Activated CD8-positive, alpha-beta memory T cell treated with anti-CD3 and anti-CD28 coated beads, Interleukin-2, amount 10 ng/mL, durations not matched to agents 7 days and 5 days (primary cell): Measurements from ENCODE around the gene MADCAM1. TPM values are rescaled to one million over a fixed set of nuclear protein-coding genes. Genes with fewer than 3 reads are reported as not detected.

ENCODE experiments used
- ATAC-seq: fragments of 150-1000 bp; cut with Tn5 transposase; one replicate; pipeline ENCODE4 v1.10.0; 2021; ENCODE audit warnings: moderate library complexity
- CTCF ChIA-PET: fragments of 350-600 bp; sonication (Branson Sonifier 250); formaldehyde crosslinking; loops from one replicate; lab custom pipeline; 2021; ENCODE audit warnings: antibody characterized with exemption; lab: Charles Lee
- DNase-seq: peaks from one replicate; pipeline ENCODE4 v3.0.0-alpha.2; 2020
- H3K27ac Mint-ChIP-seq: one replicate; pipeline ENCODE4 v1.8.0; 2021; ENCODE audit warnings: mild to moderate bottlenecking, mixed read lengths
- H3K27me3 Mint-ChIP-seq: one replicate; pipeline ENCODE4 v1.8.0; 2021; ENCODE audit warnings: mixed read lengths
- H3K36me3 Mint-ChIP-seq: one replicate; pipeline ENCODE4 v1.8.0; 2021; ENCODE audit warnings: mild to moderate bottlenecking, mixed read lengths
- H3K4me1 Mint-ChIP-seq: one replicate; pipeline ENCODE4 v1.8.0; 2021; ENCODE audit warnings: mixed read lengths
- H3K4me3 Mint-ChIP-seq: one replicate; pipeline ENCODE4 v1.8.0; 2021; ENCODE audit warnings: mild to moderate bottlenecking, moderate library complexity, mixed read lengths
- H3K9me3 Mint-ChIP-seq: one replicate; pipeline ENCODE4 v1.8.0; 2022; ENCODE audit warnings: low read depth, mixed read lengths
- total RNA-seq, 2 experiments: library from RNA; stranded (reverse); gene quantifications; one replicate each; pipeline ENCODE4 v1.2.3, GENCODE V29; 2021

The MADCAM1 gene
- total RNA-seq, 2 experiments from 2014 or later: 0.16 to 0.44 TPM

GRCh38 chr19:459724-460511 is 36.4 kb upstream of the MADCAM1 start:
- Mint-ChIP-seq H3K4me1 (peaks cover 3% of the 10 kb centered on the region), H3K27me3 (peaks cover 24% of the 10 kb centered on the region), H3K4me3 (no peak overlapping the region), H3K9me3 (no peaks in the 10 kb centered on the region), H3K36me3 (no peaks in the 10 kb centered on the region), H3K27ac (no peak overlapping the region)
- DNase-seq: no peak
- ATAC-seq: no peak
- CTCF ChIA-PET: interaction anchor here (1.0 kb wide), 1 partner anchor 51 kb away, joined by 3 read pairs; no protein-coding TSS in a partner anchor

- Mint-ChIP-seq H3K27me3 (peaks cover 24% of the 10 kb centered on the region), H3K4me3 (no peak within 1 kb of the TSS), H3K27ac (no peak within 1 kb of the TSS), H3K36me3 (no peaks in the 10 kb centered on the region), H3K4me1 (peaks cover 3% of the 10 kb centered on the region), H3K9me3 (no peaks in the 10 kb centered on the region)
- DNase-seq (no peak), ATAC-seq (no peak)
- CTCF ChIA-PET: no interaction called here
Measured at GRCh38 chr19:460877-461720, 35.2 kb upstream of the MADCAM1 start, which contains the start of gene SHC2. TSS of gene SHC2 (minus strand) at chr19:461033. CDS start at chr19:460996, 37 bp downstream.

- ATAC-seq (no peak), DNase-seq (no peak)
- H3K27ac Mint-ChIP-seq: no peak overlapping the region
- no peaks in the 10 kb centered on the region for H3K9me3 Mint-ChIP-seq
- CTCF ChIA-PET: no interaction called here
- no peak overlapping the region for H3K4me3 Mint-ChIP-seq
- peaks cover 24% of the 10 kb centered on the region for H3K27me3 Mint-ChIP-seq
- no peaks in the 10 kb centered on the region for H3K36me3 Mint-ChIP-seq
- peaks cover 3% of the 10 kb centered on the region for H3K4me1 Mint-ChIP-seq
Measured at GRCh38 chr19:461721-462551, 34.4 kb upstream of the MADCAM1 start.

DNA sequence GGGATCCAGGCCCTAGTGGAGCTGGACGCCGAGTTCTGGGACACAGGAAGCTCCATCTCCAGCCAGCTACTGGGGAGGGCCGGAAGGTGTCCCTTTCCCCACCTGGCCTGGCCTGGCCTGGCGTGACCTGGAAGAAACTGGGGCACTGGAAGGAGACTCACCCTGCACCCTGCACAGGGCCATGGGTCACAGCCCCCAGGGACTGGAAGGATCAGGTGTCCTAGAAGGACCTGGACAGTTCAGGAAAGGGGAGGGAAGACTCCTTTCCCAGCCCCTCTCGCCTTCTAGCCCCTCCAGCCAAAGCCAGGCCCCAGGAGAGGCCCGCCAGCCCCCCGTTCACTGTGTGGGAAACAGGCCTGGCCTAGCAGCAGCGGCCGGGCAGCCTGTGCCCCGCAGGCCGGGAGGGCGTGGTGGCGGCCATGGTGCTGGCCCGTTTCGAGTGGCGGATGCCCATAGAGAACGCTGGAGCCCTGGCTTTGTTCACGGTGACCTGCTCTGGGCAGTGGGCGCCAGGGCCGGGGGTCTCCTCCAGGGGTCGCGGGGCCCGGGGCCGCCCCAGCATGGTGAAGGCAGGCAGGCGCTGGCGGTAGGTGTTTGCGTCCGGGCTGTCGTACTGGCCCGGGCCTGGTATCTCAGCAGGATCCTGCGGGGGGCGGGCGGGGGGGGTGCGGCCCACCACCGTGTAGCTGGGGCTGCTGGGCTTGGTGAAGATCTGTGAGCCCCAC is 32.6 kb upstream of the MADCAM1 start:
- DNase-seq (no peak), ATAC-seq (no peak)
- CTCF ChIA-PET: no interaction called here
- Mint-ChIP-seq H3K9me3 (no peaks in the 10 kb centered on the region), H3K4me1 (peaks cover 3% of the 10 kb centered on the region), H3K4me3 (no peak overlapping the region), H3K27ac (no peak overlapping the region), H3K27me3 (peaks cover 20% of the 10 kb centered on the region), H3K36me3 (no peaks in the 10 kb centered on the region)

GRCh38 chr19:464208-464545 is 32.1 kb upstream of the MADCAM1 start:
- no peak for ATAC-seq
- DNase-seq: no peak
- Mint-ChIP-seq H3K27ac (no peak overlapping the region), H3K4me1 (peaks cover 3% of the 10 kb centered on the region), H3K27me3 (peaks cover 20% of the 10 kb centered on the region), H3K4me3 (no peak overlapping the region), H3K36me3 (no peaks in the 10 kb centered on the region), H3K9me3 (no peaks in the 10 kb centered on the region)
- CTCF ChIA-PET: no interaction called here

GRCh38 chr19:465056-465816 is 31.1 kb upstream of the MADCAM1 start:
- no peak overlapping the region for H3K27ac Mint-ChIP-seq
- H3K9me3 Mint-ChIP-seq: no peaks in the 10 kb centered on the region
- DNase-seq (no peak), ATAC-seq (no peak)
- H3K36me3 Mint-ChIP-seq: no peaks in the 10 kb centered on the region
- H3K4me1 Mint-ChIP-seq: no peaks in the 10 kb centered on the region
- peaks cover 14% of the 10 kb centered on the region for H3K27me3 Mint-ChIP-seq
- H3K4me3 Mint-ChIP-seq: no peak overlapping the region
- CTCF ChIA-PET: no interaction called here

- peaks cover 4% of the 10 kb centered on the region for H3K27me3 Mint-ChIP-seq
- CTCF ChIA-PET: no interaction called here
- H3K27ac Mint-ChIP-seq: no peak overlapping the region
- no peak for DNase-seq
- no peaks in the 10 kb centered on the region for H3K36me3 Mint-ChIP-seq
- H3K9me3 Mint-ChIP-seq: no peaks in the 10 kb centered on the region
- no peak overlapping the region for H3K4me3 Mint-ChIP-seq
- H3K4me1 Mint-ChIP-seq: no peaks in the 10 kb centered on the region
- ATAC-seq: no peak
Measured at GRCh38 chr19:467554-467953, 28.7 kb upstream of the MADCAM1 start.

GRCh38 chr19:468587-469256 is 27.6 kb upstream of the MADCAM1 start:
- DNase-seq (no peak), ATAC-seq (no peak)
- Mint-ChIP-seq H3K4me1 (no peaks in the 10 kb centered on the region), H3K27me3 (no peaks in the 10 kb centered on the region), H3K4me3 (no peak overlapping the region), H3K27ac (no peak overlapping the region), H3K36me3 (no peaks in the 10 kb centered on the region), H3K9me3 (no peaks in the 10 kb centered on the region)
- CTCF ChIA-PET: interaction anchor here (0.7 kb wide), 1 partner anchor 40 kb away, joined by 4 read pairs; no protein-coding TSS in a partner anchor

GRCh38 chr19:469833-470232 is 26.5 kb upstream of the MADCAM1 start:
- no peak overlapping the region for H3K27ac Mint-ChIP-seq
- no peaks in the 10 kb centered on the region for H3K27me3 Mint-ChIP-seq
- no peak for ATAC-seq
- H3K36me3 Mint-ChIP-seq: no peaks in the 10 kb centered on the region
- CTCF ChIA-PET: no interaction called here
- H3K4me3 Mint-ChIP-seq: no peak overlapping the region
- DNase-seq: no peak
- H3K9me3 Mint-ChIP-seq: no peaks in the 10 kb centered on the region
- H3K4me1 Mint-ChIP-seq: no peaks in the 10 kb centered on the region

- H3K36me3 Mint-ChIP-seq: no peaks in the 10 kb centered on the region
- no peak for DNase-seq
- no peak for ATAC-seq
Measured at GRCh38 chr19:470701-471100, 25.6 kb upstream of the MADCAM1 start.

GRCh38 chr19:472005-472858 is 24.1 kb upstream of the MADCAM1 start:
- DNase-seq (no peak), ATAC-seq (no peak)
- peaks cover 5% of the 10 kb centered on the region for H3K27me3 Mint-ChIP-seq
- H3K4me1 Mint-ChIP-seq: no peaks in the 10 kb centered on the region
- CTCF ChIA-PET: no interaction called here
- H3K27ac Mint-ChIP-seq: no peak overlapping the region
- H3K9me3 Mint-ChIP-seq: no peaks in the 10 kb centered on the region
- H3K36me3 Mint-ChIP-seq: no peaks in the 10 kb centered on the region
- no peak overlapping the region for H3K4me3 Mint-ChIP-seq

More at GRCh38 chr19:470701-471100, 25.6 kb upstream of the MADCAM1 start:
- Mint-ChIP-seq H3K4me1 (no peaks in the 10 kb centered on the region), H3K27me3 (peaks cover 5% of the 10 kb centered on the region), H3K9me3 (no peaks in the 10 kb centered on the region), H3K27ac (no peak overlapping the region), H3K4me3 (no peak overlapping the region)
- CTCF ChIA-PET: no interaction called here
